Measurements from ENCODE around the gene ARFIP2. TPM values are rescaled to one million over a fixed set of nuclear protein-coding genes. Genes with fewer than 3 reads are reported as not detected.

The ARFIP2 gene
- polyA plus RNA-seq, 2 of the 4 experiments (the other 2 are of a cell fraction): 79.2 to 87.9 TPM

DNA sequence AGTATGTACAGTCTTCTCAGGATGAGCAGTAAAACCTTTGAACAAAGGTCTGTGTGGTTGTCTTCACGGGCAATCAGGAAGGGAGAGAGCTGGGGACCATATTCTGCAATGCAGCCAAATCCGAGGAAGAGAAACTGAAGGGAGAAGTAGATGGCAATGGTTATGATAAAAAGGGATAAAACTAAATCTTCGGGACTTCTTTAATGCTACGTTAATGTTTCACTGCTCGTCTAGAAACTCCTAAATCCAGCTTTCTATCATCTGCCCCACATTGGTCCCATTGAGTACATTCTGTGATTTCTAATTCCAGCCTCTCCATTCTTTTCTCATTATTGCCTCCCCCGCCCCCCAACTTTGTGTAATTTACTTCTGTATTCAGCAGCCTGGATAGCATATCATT lies 1.9 kb upstream of the ARFIP2 start:
- ChIA-PET CTCF (interaction anchor here (1.3 to 2.4 kb wide), 4 partner anchors 23 to 200 kb away, joined by 7 to 12 read pairs (median 10); partner anchors contain the start of gene MRPL17), POLR2A (no interaction called here)
- TF ChIP-seq RARB (CRISPR knock-in tag; IDR thresholded peaks at IDR 0.05): no peak
- TF ChIP-seq MAFK (IDR thresholded peaks at IDR 0.05; ENCODE audit: partially characterized antibody): no peak
- TF ChIP-seq, protein P1, sequence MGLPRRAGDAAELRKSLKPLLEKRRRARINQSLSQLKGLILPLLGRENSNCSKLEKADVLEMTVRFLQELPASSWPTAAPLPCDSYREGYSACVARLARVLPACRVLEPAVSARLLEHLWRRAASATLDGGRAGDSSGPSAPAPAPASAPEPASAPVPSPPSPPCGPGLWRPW (IDR thresholded peaks at IDR 0.05): no peak
- no peak for TF ChIP-seq FOXS1 (CRISPR knock-in tag; IDR thresholded peaks at IDR 0.05)
- TF ChIP-seq CEBPB (IDR thresholded peaks at IDR 0.05): no peak
- no peak for TF ChIP-seq CBX8 (IDR thresholded peaks at IDR 0.05)
- TF ChIP-seq, protein P2, sequence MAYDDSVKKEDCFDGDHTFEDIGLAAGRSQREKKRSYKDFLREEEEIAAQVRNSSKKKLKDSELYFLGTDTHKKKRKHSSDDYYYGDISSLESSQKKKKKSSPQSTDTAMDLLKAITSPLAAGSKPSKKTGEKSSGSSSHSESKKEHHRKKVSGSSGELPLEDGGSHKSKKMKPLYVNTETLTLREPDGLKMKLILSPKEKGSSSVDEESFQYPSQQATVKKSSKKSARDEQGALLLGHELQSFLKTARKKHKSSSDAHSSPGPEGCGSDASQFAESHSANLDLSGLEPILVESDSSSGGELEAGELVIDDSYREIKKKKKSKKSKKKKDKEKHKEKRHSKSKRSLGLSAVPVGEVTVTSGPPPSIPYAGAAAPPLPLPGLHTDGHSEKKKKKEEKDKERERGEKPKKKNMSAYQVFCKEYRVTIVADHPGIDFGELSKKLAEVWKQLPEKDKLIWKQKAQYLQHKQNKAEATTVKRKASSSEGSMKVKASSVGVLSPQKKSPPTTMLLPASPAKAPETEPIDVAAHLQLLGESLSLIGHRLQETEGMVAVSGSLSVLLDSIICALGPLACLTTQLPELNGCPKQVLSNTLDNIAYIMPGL (CRISPR knock-in tag; IDR thresholded peaks at IDR 0.05; ENCODE audit: borderline replicate concordance): no peak
- TF ChIP-seq MYC (IDR thresholded peaks at IDR 0.05; ENCODE audit: borderline replicate concordance, low read length): no peak
- no peak for TF ChIP-seq KDM1A (IDR thresholded peaks at IDR 0.05; ENCODE audit: low read depth)
- no peak for TF ChIP-seq HOXB13 (CRISPR knock-in tag; IDR thresholded peaks at IDR 0.05; ENCODE audit: low read depth)
- no peak for TF ChIP-seq FOSL2 (IDR thresholded peaks at IDR 0.05)
- no peak for TF ChIP-seq FOSL2 (CRISPR knock-in tag; IDR thresholded peaks at IDR 0.05)
- no peak for TF ChIP-seq NR3C1 (IDR thresholded peaks at IDR 0.05)
- TF ChIP-seq NPAS2 (CRISPR knock-in tag; IDR thresholded peaks at IDR 0.05; ENCODE audit: borderline replicate concordance): no peak
- TF ChIP-seq, protein P3, sequence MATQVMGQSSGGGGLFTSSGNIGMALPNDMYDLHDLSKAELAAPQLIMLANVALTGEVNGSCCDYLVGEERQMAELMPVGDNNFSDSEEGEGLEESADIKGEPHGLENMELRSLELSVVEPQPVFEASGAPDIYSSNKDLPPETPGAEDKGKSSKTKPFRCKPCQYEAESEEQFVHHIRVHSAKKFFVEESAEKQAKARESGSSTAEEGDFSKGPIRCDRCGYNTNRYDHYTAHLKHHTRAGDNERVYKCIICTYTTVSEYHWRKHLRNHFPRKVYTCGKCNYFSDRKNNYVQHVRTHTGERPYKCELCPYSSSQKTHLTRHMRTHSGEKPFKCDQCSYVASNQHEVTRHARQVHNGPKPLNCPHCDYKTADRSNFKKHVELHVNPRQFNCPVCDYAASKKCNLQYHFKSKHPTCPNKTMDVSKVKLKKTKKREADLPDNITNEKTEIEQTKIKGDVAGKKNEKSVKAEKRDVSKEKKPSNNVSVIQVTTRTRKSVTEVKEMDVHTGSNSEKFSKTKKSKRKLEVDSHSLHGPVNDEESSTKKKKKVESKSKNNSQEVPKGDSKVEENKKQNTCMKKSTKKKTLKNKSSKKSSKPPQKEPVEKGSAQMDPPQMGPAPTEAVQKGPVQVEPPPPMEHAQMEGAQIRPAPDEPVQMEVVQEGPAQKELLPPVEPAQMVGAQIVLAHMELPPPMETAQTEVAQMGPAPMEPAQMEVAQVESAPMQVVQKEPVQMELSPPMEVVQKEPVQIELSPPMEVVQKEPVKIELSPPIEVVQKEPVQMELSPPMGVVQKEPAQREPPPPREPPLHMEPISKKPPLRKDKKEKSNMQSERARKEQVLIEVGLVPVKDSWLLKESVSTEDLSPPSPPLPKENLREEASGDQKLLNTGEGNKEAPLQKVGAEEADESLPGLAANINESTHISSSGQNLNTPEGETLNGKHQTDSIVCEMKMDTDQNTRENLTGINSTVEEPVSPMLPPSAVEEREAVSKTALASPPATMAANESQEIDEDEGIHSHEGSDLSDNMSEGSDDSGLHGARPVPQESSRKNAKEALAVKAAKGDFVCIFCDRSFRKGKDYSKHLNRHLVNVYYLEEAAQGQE (IDR thresholded peaks at IDR 0.05): no peak
- no peak for TF ChIP-seq JUN (IDR thresholded peaks at IDR 0.05)
- TF ChIP-seq GATA3 (IDR thresholded peaks at IDR 0.05; ENCODE audit: borderline replicate concordance): no peak
- no peak for TF ChIP-seq KDM5A (IDR thresholded peaks at IDR 0.05)
- no peak for TF ChIP-seq RNF2 (IDR thresholded peaks at IDR 0.05; ENCODE audit: borderline replicate concordance, low read depth)
- H3K4me2 ChIP-seq: peak overlapping the region; percentile 98
- FAIRE-seq: no peak
- no peak overlapping the region for H3K4me3 ChIP-seq
- H3K27ac ChIP-seq: no peak overlapping the region
- no peak for DNase-seq (ENCODE audit: low read depth in 1 of 2, low spot score in 1 of 2)
- WGBS (ENCODE audit: missing lambda C conversion rate): 93% methylated on average over 6 of the region's 6 CpGs
- peaks cover 21% of the 10 kb centered on the region for H3K4me1 ChIP-seq
- no peaks in the 10 kb centered on the region for H3K9me3 ChIP-seq
- ATAC-seq: no peak

DNA sequence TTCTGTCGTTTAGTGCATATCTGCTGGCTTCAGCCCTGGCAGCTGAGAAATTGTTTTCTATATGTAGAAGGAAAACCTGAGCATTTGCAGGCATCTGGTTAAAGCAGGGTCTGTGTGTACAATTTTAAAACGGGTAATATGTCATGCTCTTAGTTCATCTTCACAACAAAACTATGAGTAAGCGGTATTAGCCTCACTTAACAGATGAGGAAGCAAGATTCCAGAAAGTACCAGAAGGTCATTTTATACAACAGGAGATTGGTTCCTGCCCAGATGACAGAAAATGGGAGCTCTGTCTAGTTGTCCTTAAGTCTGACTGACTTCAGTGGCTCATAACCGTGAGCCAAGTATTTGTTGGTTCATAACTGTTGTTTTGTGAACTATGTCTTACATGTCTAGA lies 1.3 kb upstream of the ARFIP2 start:
- Histone ChIP-seq H3K9me3 (no peaks in the 10 kb centered on the region), H3K4me3 (peak overlapping the region; percentile 90), H3K27ac (peak overlapping the region in 1 of 2 experiments; percentile 94; a peak in 3 of 6 replicates), H3K4me1 (peaks cover 21% of the 10 kb centered on the region), H3K4me2 (peak overlapping the region; percentile 98)
- ChIA-PET CTCF (interaction anchor here (0.6 to 2.4 kb wide), 7 partner anchors 15 to 220 kb away, joined by 3 to 12 read pairs (median 7); partner anchors contain the start of gene MRPL17), POLR2A (interaction anchor here (1.6 to 1.8 kb wide), 2 partner anchors 63 to 201 kb away, joined by 5 to 18 read pairs; partner anchors contain the start of genes APBB1 and MRPL17)
- WGBS (ENCODE audit: missing lambda C conversion rate): 76% methylated on average over 4 of the region's 4 CpGs
- FAIRE-seq (no peak), DNase-seq (ENCODE audit: low read depth in 1 of 2, low spot score in 1 of 2) (no peak), ATAC-seq (no peak)
- peak; percentile 22 for TF ChIP-seq MAFK (IDR thresholded peaks at IDR 0.05; ENCODE audit: partially characterized antibody)
- TF ChIP-seq MAZ (IDR thresholded peaks at IDR 0.05; ENCODE audit: borderline replicate concordance, low read depth, low read length): no peak
- TF ChIP-seq CEBPB (IDR thresholded peaks at IDR 0.05): no peak
